Measurements from ENCODE around the gene ADA.
"Not testable (repeated sequence)": the region's sequence is repeated elsewhere in the genome, so short reads cannot be mapped to it uniquely, and the experiment has no call there.

The ADA gene

DNA sequence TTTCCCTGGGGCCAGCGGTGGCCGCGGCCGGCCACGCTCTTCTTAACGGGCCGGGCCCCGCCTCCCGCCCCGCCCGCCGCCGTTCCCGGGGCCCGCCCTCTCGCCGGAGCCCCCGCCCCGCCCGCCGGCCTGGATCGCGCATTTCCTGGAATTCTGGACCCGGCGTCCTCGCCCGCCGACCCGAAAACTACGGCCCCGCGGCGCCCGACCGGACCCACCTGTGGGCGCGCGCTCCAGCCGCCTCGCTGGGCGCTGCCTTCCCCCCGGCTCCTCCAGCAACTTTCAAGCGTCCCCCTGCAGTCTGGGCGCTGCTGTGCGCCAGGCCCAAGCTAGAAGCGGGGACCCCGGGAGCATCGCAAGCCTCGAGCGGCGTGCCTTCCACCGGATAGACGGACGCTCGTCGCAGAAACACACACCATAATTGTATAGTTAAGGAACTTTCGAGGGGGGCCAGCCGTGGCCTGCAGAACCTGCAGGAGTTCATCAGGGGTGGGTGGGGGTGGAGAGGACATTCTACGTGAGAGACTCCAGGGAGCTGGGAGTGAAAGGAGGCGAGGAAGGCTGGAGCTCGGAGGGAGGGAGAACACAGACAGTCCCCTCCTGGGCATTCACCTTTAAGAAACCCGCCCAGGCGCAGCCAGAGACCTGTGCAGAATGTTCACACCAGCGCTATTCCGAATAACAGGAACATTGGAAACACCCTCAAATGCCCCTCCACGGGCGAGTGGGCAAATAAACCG is at the start of gene ADA:
Gene ADA, minus strand, starts transcription at position 16 of the 740 bp plus-strand sequence. CDS start 92 bp downstream, outside the sequence.
- DNase-seq: peak; percentile 72

- DNase-seq: no peak
These were observed 48.8 kb upstream of the ADA start for GRCh38 chr20:44700306-44700705.

- DNase-seq: no peak
These were observed 46.9 kb upstream of the ADA start for GRCh38 chr20:44698351-44698750.

GRCh38 chr20:44697041-44697440 is 45.5 kb upstream of the ADA start:
- not testable (repeated sequence) for DNase-seq

DNA sequence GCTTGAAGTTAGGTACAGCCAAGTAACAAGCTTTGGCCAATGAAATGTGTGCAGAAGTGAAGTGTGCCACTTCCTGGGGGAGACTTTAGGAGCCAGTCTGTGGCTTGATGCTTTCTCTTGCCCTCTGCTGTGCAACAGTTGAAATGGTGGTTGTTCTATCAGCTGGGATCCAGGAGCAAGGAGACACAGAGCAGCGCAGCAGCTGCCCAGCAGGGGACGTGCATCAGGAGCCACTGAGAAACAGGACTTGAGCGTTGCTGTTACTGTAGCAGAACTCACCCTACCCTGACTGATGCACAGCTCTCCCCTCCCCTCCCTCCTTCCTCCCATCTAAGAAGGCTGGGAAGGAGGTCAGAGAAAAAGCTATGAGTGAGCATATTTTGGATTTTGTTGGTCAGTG is 44.8 kb upstream of the ADA start:
- DNase-seq: no peak

GRCh38 chr20:44695674-44696300 is 44.3 kb upstream of the ADA start:
- no peak for DNase-seq

- DNase-seq: no peak
These were observed 43.8 kb upstream of the ADA start for GRCh38 chr20:44695295-44695673.

DNA sequence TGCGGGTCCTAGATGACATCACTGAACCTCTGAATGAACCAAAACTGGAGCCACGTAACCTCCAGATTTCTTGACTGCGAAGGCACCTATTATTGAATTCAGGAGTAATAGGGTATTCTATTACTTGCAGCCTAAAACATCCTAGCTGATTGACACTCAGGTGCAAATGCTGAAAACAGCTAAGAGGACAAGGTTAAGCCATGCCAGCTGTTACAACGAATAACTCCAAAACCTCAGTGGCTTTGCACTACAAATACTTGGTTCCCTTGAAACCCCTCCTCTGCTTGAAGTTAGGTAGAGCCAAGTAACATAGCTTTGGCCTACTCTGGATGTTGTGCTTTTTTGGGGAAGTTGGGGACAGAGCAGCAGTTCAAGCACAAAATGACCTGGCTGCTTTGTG is 42.7 kb upstream of the ADA start:
- DNase-seq: no peak

GRCh38 chr20:44693627-44694026 is 42.1 kb upstream of the ADA start:
- DNase-seq: no peak

DNA sequence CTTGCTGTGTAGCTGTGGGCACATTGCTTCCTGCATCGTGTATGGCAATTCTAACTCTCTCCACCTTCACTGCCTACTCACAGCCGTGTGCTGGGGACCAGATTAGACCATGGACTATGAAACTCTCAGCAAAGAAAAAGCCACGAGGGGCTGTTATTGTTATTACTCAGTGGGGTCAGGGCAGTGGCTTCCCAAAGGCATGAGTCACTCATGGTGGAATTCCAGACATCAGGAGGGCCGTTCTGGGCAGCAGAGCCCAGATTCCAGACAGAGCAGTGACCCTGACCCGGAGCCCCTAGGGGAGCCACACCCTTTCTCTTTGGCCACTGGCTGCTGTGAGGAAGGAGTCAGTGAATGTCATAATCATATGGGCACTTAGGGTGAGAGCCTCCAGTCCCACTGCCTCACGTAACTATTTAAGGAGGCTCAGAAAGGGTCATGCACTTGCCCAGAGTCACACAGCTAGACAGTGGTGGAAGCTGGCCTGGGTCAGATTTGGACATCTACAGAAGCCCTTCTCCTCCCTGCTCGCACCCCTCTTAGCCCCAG is 41.5 kb upstream of the ADA start:
- no peak for DNase-seq

- no peak for DNase-seq
These were observed 40.2 kb upstream of the ADA start for GRCh38 chr20:44691424-44692423.

- no peak for DNase-seq
These were observed 39.4 kb upstream of the ADA start for GRCh38 chr20:44690781-44691423.

DNA sequence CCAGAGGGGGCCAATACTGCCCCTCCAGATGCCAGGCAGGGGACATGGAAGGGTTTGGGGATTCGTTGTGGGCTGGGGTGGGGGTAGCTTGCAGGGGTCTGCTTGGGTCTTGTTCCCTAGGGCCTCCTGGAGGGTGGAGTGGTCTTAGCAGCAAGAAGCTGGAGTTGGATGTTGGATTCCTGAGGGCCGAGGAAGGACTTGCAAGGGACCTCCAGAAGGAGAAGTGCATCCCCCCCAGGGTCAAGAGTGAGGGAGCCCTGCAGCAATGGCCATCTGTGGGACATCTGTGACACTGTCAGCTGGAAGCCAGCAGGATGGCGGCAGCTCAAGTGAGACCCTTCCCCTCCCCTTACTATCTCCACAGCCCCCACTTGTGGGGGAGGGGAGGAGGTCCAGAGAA is 38.3 kb upstream of the ADA start:
- no peak for DNase-seq

- DNase-seq: no peak
These were observed 36.6 kb upstream of the ADA start for GRCh38 chr20:44688053-44688625.

- DNase-seq: no peak
These were observed 35.4 kb upstream of the ADA start for GRCh38 chr20:44686934-44687333.

- no peak for DNase-seq
These were observed 32.8 kb upstream of the ADA start for GRCh38 chr20:44684047-44684967.

GRCh38 chr20:44683263-44684046 is 32.0 kb upstream of the ADA start:
- peak; percentile 68 for DNase-seq

DNA sequence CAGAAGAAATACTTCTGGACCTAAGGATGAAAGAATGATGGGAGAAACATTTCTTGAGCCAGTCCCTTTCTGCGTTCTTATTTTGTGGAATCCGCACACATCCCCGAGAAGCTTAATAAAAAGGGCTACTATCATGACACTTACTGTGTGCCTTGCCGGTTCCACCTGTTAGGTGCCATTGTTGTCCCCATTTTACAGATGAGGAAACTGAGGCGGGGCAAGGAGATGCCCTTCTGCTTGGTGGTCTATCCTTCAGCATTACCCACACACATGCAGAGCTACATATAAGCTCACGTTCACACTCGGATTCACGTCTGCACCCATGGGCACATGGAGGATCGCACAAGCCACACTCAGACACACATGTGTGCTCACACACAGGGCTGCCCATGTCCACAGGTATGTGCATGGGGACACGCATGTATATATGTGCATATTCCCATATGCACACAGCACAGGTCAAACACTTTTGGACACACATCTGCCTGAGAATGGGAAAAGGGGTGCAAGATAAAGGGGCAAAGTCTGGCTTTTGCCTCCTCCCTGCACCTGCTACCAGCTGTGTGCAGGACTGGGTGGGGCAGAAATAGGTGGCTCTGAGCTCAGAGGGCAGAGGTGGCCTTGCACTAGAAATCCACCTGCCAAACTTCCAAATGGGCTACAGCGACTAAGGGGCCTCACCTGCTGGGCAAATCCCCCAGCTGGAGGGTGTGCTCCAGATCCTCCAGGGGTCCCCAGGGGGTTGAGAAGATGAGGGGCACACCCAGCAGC is 30.5 kb upstream of the ADA start:
- no peak for DNase-seq

GRCh38 chr20:44678990-44679611 is 27.6 kb upstream of the ADA start:
- no peak for DNase-seq
